SU-DHL-6 (cell line): ENCODE data around the gene IGSF21.

Experiments used
- H2AFZ ChIP-seq: fragments of 200-600 bp; sonication (generic); 2 replicates; pipeline ENCODE4 v1.6.1; 2014; ENCODE audit warnings: low read depth, mild to moderate bottlenecking, moderate library complexity, mixed read lengths, antibody characterized with exemption, low read length; ENCODE audit not compliant: severe bottlenecking
- H3F3A ChIP-seq: fragments of 200-600 bp; shearing (Covaris generic); 2 replicates; pipeline ENCODE4 v1.6.0; 2016; ENCODE audit warnings: antibody characterized with exemption, mild to moderate bottlenecking; ENCODE audit not compliant: insufficient read depth
- H3K27ac ChIP-seq: fragments of 200-600 bp; sonication (generic); 2 replicates; pipeline ENCODE4 v1.5.1; 2016; ENCODE audit warnings: low read depth, mild to moderate bottlenecking, low read length, moderate library complexity, mixed read lengths
- H3K27me3 ChIP-seq: fragments of 200-600 bp; sonication (generic), shearing (Covaris generic); 2 replicates; pipeline ENCODE4 v1.6.0; 2014; ENCODE audit warnings: mild to moderate bottlenecking, low read length
- H3K36me3 ChIP-seq: fragments of 200-600 bp; sonication (generic); 2 replicates; pipeline ENCODE4 v1.6.1; 2014; ENCODE audit warnings: mild to moderate bottlenecking, low read length, mixed read lengths
- H3K4me2 ChIP-seq: fragments of 300-600, 200-600 bp; shearing (Covaris generic), sonication (generic); 2 replicates; pipeline ENCODE4 v1.6.0; 2014; ENCODE audit warnings: low read length, low read depth, mild to moderate bottlenecking; ENCODE audit not compliant: poor library complexity, severe bottlenecking
- H3K4me3 ChIP-seq: fragments of 200-600 bp; sonication (generic); 2 replicates; pipeline ENCODE4 v1.5.1; 2014; ENCODE audit warnings: antibody characterized with exemption, low read length, mild to moderate bottlenecking, mixed read lengths; ENCODE audit not compliant: insufficient read depth, poor library complexity, severe bottlenecking
- H3K79me2 ChIP-seq: fragments of 200-600 bp; sonication (generic); 2 replicates; pipeline ENCODE4 v1.6.1; 2014; ENCODE audit warnings: mild to moderate bottlenecking, low read length, moderate library complexity; ENCODE audit not compliant: insufficient read depth
- H3K9ac ChIP-seq: fragments of 200-600 bp; sonication (generic); 2 replicates; pipeline ENCODE4 v1.7.0; 2014; ENCODE audit warnings: mild to moderate bottlenecking, low read length
- H3K9me2 ChIP-seq: fragments of 200-600 bp; sonication (generic); replicated peaks from 2 replicates; pipeline ENCODE4 v1.6.1; 2014; ENCODE audit warnings: low read length; ENCODE audit not compliant: insufficient read depth
- H3K9me3 ChIP-seq: fragments of 200-600 bp; sonication (generic); 2 replicates; pipeline ENCODE4 v1.6.1; 2014; ENCODE audit warnings: low read length, mixed read lengths; ENCODE audit not compliant: insufficient read depth
- H4K20me1 ChIP-seq: fragments of 200-600 bp; sonication (generic); 2 replicates; pipeline ENCODE4 v1.6.1; 2014; ENCODE audit warnings: low read depth, mild to moderate bottlenecking, antibody characterized with exemption, low read length, moderate library complexity, mixed read lengths
- EZH2phosphoT487 ChIP-seq: fragments of 200-600 bp; sonication (generic), shearing (Covaris generic); conservative IDR thresholded peaks from 2 replicates; pipeline ENCODE4 v1.6.1; 2018; ENCODE audit warnings: mild to moderate bottlenecking, antibody characterized with exemption, low read length, moderate library complexity, mixed read lengths
- TF ChIP-seq, protein P1 (sequence below): fragments of 200-600 bp; sonication (generic); IDR thresholded peaks from one replicate; pipeline ENCODE4 v1.5.1; 2017; ENCODE audit warnings: antibody characterized with exemption, mild to moderate bottlenecking, low read length, moderate library complexity; ENCODE audit not compliant: insufficient read depth, poor library complexity, severe bottlenecking

IGSF21 gene

DNA sequence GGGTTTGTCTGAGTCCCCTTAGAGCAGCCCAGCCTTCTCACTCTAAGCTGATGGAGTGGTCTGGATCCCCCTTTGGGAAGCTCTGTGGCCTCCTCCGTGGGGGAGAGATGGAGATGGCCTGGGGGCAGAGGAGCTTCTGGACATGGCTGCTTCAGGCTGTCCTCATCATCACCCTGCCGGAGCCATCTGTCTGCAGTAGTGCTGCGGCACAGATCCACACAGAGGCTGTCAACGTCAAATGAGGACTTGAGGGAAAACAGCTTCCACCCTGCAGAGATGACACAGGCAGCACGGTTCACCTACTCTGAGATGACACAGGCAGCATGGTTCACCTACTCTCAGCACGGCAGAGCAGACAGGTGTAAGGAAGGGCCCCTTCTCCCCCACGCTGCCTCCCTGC lies 134.3 kb downstream of the IGSF21 start:
- Histone ChIP-seq H3K9me2 (no peaks in the 10 kb centered on the region), H3K4me2 (no peak overlapping the region), H4K20me1 (no peaks in the 10 kb centered on the region), H3K79me2 (no peaks in the 10 kb centered on the region), H3K4me3 (no peak overlapping the region), H2AFZ (no peak overlapping the region), H3F3A (no peaks in the 10 kb centered on the region), H3K27me3 (no peaks in the 10 kb centered on the region), H3K9me3 (no peaks in the 10 kb centered on the region), H3K27ac (no peak overlapping the region), H3K36me3 (no peaks in the 10 kb centered on the region), H3K9ac (no peak overlapping the region)
- TF ChIP-seq EZH2phosphoT487, result no peak
- TF ChIP-seq, protein P1, sequence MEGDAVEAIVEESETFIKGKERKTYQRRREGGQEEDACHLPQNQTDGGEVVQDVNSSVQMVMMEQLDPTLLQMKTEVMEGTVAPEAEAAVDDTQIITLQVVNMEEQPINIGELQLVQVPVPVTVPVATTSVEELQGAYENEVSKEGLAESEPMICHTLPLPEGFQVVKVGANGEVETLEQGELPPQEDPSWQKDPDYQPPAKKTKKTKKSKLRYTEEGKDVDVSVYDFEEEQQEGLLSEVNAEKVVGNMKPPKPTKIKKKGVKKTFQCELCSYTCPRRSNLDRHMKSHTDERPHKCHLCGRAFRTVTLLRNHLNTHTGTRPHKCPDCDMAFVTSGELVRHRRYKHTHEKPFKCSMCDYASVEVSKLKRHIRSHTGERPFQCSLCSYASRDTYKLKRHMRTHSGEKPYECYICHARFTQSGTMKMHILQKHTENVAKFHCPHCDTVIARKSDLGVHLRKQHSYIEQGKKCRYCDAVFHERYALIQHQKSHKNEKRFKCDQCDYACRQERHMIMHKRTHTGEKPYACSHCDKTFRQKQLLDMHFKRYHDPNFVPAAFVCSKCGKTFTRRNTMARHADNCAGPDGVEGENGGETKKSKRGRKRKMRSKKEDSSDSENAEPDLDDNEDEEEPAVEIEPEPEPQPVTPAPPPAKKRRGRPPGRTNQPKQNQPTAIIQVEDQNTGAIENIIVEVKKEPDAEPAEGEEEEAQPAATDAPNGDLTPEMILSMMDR, result no peak

DNA sequence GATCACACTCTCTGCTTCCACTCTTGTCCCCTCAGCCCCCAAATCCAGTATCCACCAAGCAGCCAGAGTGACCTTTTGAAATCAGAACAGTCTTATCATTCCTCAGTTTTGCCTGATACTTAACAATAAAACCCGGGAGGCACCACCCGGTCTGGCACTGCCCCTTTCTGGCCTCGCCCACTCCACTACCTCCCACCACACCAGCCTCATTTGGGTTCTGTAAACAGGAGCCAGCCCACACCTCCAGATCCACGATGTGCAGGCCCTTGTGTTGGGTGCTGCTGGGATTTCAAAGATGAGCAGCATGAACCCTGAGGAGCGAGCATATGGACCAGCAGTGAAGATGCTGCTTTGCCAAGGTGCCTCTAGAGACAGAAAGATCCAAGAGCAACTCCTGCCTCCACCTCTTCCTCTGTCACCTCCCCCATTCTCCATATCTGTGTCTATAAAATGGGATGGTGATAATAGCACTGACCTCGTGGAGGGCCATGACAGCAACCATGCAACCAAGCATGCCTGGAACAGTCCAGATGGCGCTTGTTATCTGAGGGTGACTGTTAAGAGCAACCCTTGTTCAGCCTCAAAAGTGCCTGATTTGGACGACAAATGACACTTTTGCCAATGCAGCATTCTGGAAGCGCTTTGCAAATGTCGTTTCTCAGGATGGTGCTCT lies 136.0 kb downstream of the IGSF21 start:
- no peak overlapping the region for H3K9ac ChIP-seq
- H3K4me2 ChIP-seq, result no peak overlapping the region
- H3K27ac ChIP-seq, result no peak overlapping the region
- no peak overlapping the region for H2AFZ ChIP-seq
- H3K79me2 ChIP-seq, result no peaks in the 10 kb centered on the region
- no peaks in the 10 kb centered on the region for H4K20me1 ChIP-seq
- no peaks in the 10 kb centered on the region for H3F3A ChIP-seq
- TF ChIP-seq, protein P1, result no peak
- TF ChIP-seq EZH2phosphoT487, result no peak
- no peaks in the 10 kb centered on the region for H3K36me3 ChIP-seq
- no peak overlapping the region for H3K4me3 ChIP-seq
- H3K9me2 ChIP-seq, result no peaks in the 10 kb centered on the region
- H3K27me3 ChIP-seq, result no peaks in the 10 kb centered on the region
- H3K9me3 ChIP-seq, result no peaks in the 10 kb centered on the region

DNA sequence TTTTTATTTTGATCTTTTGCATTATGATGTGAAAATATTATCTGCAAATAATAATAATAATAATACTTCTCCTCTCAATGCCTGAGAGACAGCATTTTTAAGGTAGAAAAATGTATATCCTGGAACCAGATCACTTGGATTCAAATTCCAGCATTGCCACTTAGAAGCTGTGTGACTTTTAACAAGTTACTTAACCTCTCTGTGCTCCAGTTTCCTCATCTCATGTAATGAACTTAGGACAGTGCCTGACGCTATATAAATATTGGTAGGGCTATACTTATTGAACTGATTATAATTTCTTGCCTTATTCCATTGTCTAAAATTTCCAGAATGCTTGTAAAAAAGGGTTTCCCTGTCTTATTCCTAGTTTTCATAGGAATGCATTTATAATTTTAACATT lies 137.2 kb downstream of the IGSF21 start:
- no peaks in the 10 kb centered on the region for H3K36me3 ChIP-seq
- H3K27me3 ChIP-seq, result no peaks in the 10 kb centered on the region
- H3K9ac ChIP-seq, result no peak overlapping the region
- H3K4me3 ChIP-seq, result no peak overlapping the region
- H3K9me3 ChIP-seq, result no peaks in the 10 kb centered on the region
- no peaks in the 10 kb centered on the region for H4K20me1 ChIP-seq
- no peak overlapping the region for H2AFZ ChIP-seq
- TF ChIP-seq, protein P1, result no peak
- TF ChIP-seq EZH2phosphoT487, result no peak
- no peak overlapping the region for H3K27ac ChIP-seq
- H3K9me2 ChIP-seq, result no peaks in the 10 kb centered on the region
- H3F3A ChIP-seq, result no peaks in the 10 kb centered on the region
- H3K4me2 ChIP-seq, result no peak overlapping the region
- no peaks in the 10 kb centered on the region for H3K79me2 ChIP-seq
